Epithelial cell of esophagus (primary cell): ENCODE measurements around the gene GJA1.

Experiments used
- DNase-seq: peaks from one replicate; pipeline ENCODE4 v3.0.0; 2010; ENCODE audit warnings: low read depth
- H3K4me3 ChIP-seq: 2 replicates; pipeline ENCODE4 v1.5.1; 2011; ENCODE audit warnings: mild to moderate bottlenecking, low read length, control low read depth
- CTCF ChIP-seq: IDR thresholded peaks from 2 replicates; pipeline ENCODE4 v1.5.1; 2011; ENCODE audit warnings: low read depth, mild to moderate bottlenecking, low read length, control low read depth, inconsistent platforms; ENCODE audit not compliant: insufficient read depth; ENCODE audit errors: missing control alignments

Gene GJA1

GRCh38 chr6:121403964-121404363 is 31.5 kb upstream of the GJA1 start:
- DNase-seq = no peak
- no peak overlapping the region for H3K4me3 ChIP-seq

GRCh38 chr6:121405306-121405705 is 30.1 kb upstream of the GJA1 start:
- TF ChIP-seq CTCF = no peak
- no peak for DNase-seq
- H3K4me3 ChIP-seq = no peak overlapping the region

More at GRCh38 chr6:121403964-121404363, 31.5 kb upstream of the GJA1 start:
- TF ChIP-seq CTCF = no peak

GRCh38 chr6:121408321-121408720 is 27.1 kb upstream of the GJA1 start:
- H3K4me3 ChIP-seq = no peak overlapping the region
- DNase-seq = no peak
- TF ChIP-seq CTCF = no peak

- no peak for DNase-seq
- no peak for TF ChIP-seq CTCF
- no peak overlapping the region for H3K4me3 ChIP-seq
Measured at GRCh38 chr6:121413879-121414278, 21.6 kb upstream of the GJA1 start.

- TF ChIP-seq CTCF = no peak
- no peak overlapping the region for H3K4me3 ChIP-seq
- DNase-seq = no peak
Measured at GRCh38 chr6:121418346-121418745, 17.1 kb upstream of the GJA1 start.

- no peak overlapping the region for H3K4me3 ChIP-seq
- no peak for DNase-seq
- TF ChIP-seq CTCF = no peak
Measured at GRCh38 chr6:121426686-121427085, 8.8 kb upstream of the GJA1 start.

- TF ChIP-seq CTCF = no peak
- no peak for DNase-seq
- H3K4me3 ChIP-seq = no peak overlapping the region
Measured at GRCh38 chr6:121428872-121429756, 6.3 kb upstream of the GJA1 start.
